Uterus (tissue), 4 donors: ENCODE data around the gene ZFR. TPM values are rescaled to one million over a fixed set of nuclear protein-coding genes. Genes with fewer than 3 reads are reported as not detected.

Experiments
- DNase-seq, 2 donors: peaks; one replicate each; pipeline ENCODE4 v3.0.0-alpha.2; 2019 to 2020
- H3K27ac ChIP-seq, 2 donors: fragments of 200-600 bp; sonication (generic); 1 replicate in 1 of 2; 2 replicates in 1 of 2; pipeline ENCODE4 v1.5.1; 2016 to 2018
- H3K27me3 ChIP-seq, 2 donors: fragments of 200-600 bp; sonication (generic); one replicate each; pipeline ENCODE4 v1.5.1; 2018 to 2019; ENCODE audit warnings: control low read depth in 1 of 2
- H3K36me3 ChIP-seq, 2 donors: fragments of 200-600 bp; sonication (generic); one replicate each; pipeline ENCODE4 v1.5.1; 2019; ENCODE audit warnings: control low read depth in 1 of 2
- H3K4me1 ChIP-seq, 2 donors: fragments of 200-600 bp; sonication (generic); one replicate each; pipeline ENCODE4 v1.5.1; 2018 to 2019; ENCODE audit warnings: control low read depth in 1 of 2
- H3K4me3 ChIP-seq, 2 donors: fragments of 200-600 bp; sonication (generic); 1 replicate in 1 of 2; 2 replicates in 1 of 2; pipeline ENCODE4 v1.5.1; 2018 to 2019; ENCODE audit warnings: mild to moderate bottlenecking in 1 of 2
- H3K9me3 ChIP-seq, 2 donors: fragments of 200-600 bp; sonication (generic); one replicate each; pipeline ENCODE4 v1.5.1; 2019; ENCODE audit warnings: control low read depth in 1 of 2
- CTCF ChIP-seq, 4 experiments: fragments of 200-600 bp in 2 of 4; fragments of 450-650 bp in 2 of 4; sonication (generic) in 2 of 4; IDR thresholded peaks; one replicate each; pipeline ENCODE4 v1.5.1; 2016 to 2019; ENCODE audit warnings: antibody characterized with exemption in 4 of 4, mild to moderate bottlenecking in 2 of 4, moderate library complexity in 1 of 4
- POLR2A ChIP-seq, 2 donors: fragments of 450-650 bp; IDR thresholded peaks; one replicate each; pipeline ENCODE4 v1.6.1; 2016; ENCODE audit warnings: antibody characterized with exemption in 2 of 2, mild to moderate bottlenecking in 1 of 2, moderate library complexity in 1 of 2
- intact Hi-C: fragments of 100-400 bp; cut with DNase I; formaldehyde crosslinking; loops from one replicate; pipeline ENCODE4 v1.15.1; 2023; ENCODE audit warnings: low total_unique reads
- total RNA-seq, 4 donors: library from RNA; depleted of rRNA in 3 of 4; stranded (reverse); fragments of >200 nt in 3 of 4; gene quantifications; one replicate each; pipeline versions ENCODE4 v1.1.0 to v1.2.4, GENCODE V29; 2014 to 2023
- donor health status: DM: yes; HTN: yes; CAD: no.

Gene ZFR
- total RNA-seq, 4 donors from 2014 or later, result 54.1 to 108 (median 72.5) TPM

- peak overlapping the region; percentile 69 to 74 for H3K27ac ChIP-seq
- intact Hi-C loops, result no loop called here
- no peaks in the 10 kb centered on the region for H3K9me3 ChIP-seq
- no peaks in the 10 kb centered on the region for H3K36me3 ChIP-seq
- H3K4me1 ChIP-seq, result peaks cover 0 to 9% of the 10 kb centered on the region in 2 donors
- H3K4me3 ChIP-seq, result no peak overlapping the region
- H3K27me3 ChIP-seq, result no peaks in the 10 kb centered on the region
- TF ChIP-seq CTCF (IDR thresholded peaks at IDR 0.05), result no peak
- TF ChIP-seq POLR2A (IDR thresholded peaks at IDR 0.05), result no peak
- DNase-seq, result peak; percentile 28 to 54
Measured at GRCh38 chr5:32390819-32391591, 53.5 kb downstream of the ZFR start.

- Histone ChIP-seq H3K27me3 (no peaks in the 10 kb centered on the region), H3K27ac (peak overlapping the region; percentile 56 to 74), H3K4me1 (peaks cover 0 to 15% of the 10 kb centered on the region in 2 donors), H3K4me3 (no peak overlapping the region), H3K9me3 (no peaks in the 10 kb centered on the region), H3K36me3 (no peaks in the 10 kb centered on the region)
- intact Hi-C loops, result no loop called here
- no peak for DNase-seq
- TF ChIP-seq CTCF (IDR thresholded peaks at IDR 0.05) (no peak), POLR2A (IDR thresholded peaks at IDR 0.05) (no peak)
Measured at GRCh38 chr5:32388432-32389129, 56.0 kb downstream of the ZFR start.

- no peak overlapping the region for H3K4me3 ChIP-seq
- H3K36me3 ChIP-seq, result no peaks in the 10 kb centered on the region
- DNase-seq, result no peak
- intact Hi-C loops, result no loop called here
- H3K27ac ChIP-seq, result peak overlapping the region; percentile 55 to 56
- no peaks in the 10 kb centered on the region for H3K9me3 ChIP-seq
- H3K27me3 ChIP-seq, result no peaks in the 10 kb centered on the region
- TF ChIP-seq CTCF (IDR thresholded peaks at IDR 0.05) (no peak), POLR2A (IDR thresholded peaks at IDR 0.05) (no peak)
- peaks cover 0 to 15% of the 10 kb centered on the region in 2 donors for H3K4me1 ChIP-seq
Measured at GRCh38 chr5:32387841-32388240, 56.7 kb downstream of the ZFR start.

GRCh38 chr5:32387211-32387610 lies 57.3 kb downstream of the ZFR start:
- peaks cover 0 to 15% of the 10 kb centered on the region in 2 donors for H3K4me1 ChIP-seq
- TF ChIP-seq CTCF (IDR thresholded peaks at IDR 0.05) (no peak), POLR2A (IDR thresholded peaks at IDR 0.05) (no peak)
- peak overlapping the region; percentile 58 to 59 for H3K27ac ChIP-seq
- H3K27me3 ChIP-seq, result no peaks in the 10 kb centered on the region
- intact Hi-C loops, result no loop called here
- no peak for DNase-seq
- no peaks in the 10 kb centered on the region for H3K36me3 ChIP-seq
- H3K4me3 ChIP-seq, result no peak overlapping the region
- H3K9me3 ChIP-seq, result no peaks in the 10 kb centered on the region

- intact Hi-C loops, result no loop called here
- no peak for DNase-seq
- no peaks in the 10 kb centered on the region for H3K9me3 ChIP-seq
- no peaks in the 10 kb centered on the region for H3K27me3 ChIP-seq
- no peaks in the 10 kb centered on the region for H3K36me3 ChIP-seq
- peaks cover 0 to 15% of the 10 kb centered on the region in 2 donors for H3K4me1 ChIP-seq
- no peak overlapping the region for H3K4me3 ChIP-seq
- no peak for TF ChIP-seq POLR2A (IDR thresholded peaks at IDR 0.05)
- TF ChIP-seq CTCF (IDR thresholded peaks at IDR 0.05), result no peak
- no peak overlapping the region for H3K27ac ChIP-seq
Measured at GRCh38 chr5:32384621-32385020, 59.9 kb downstream of the ZFR start.
